Measurements from ENCODE around the gene GFER. TPM values are rescaled to one million over a fixed set of nuclear protein-coding genes. Genes with fewer than 3 reads are reported as not detected.

The GFER gene
- total and polyA plus RNA-seq, 9 of the 15 experiments (the other 6 are each of a cell fraction or from before 2014, with no cell fraction given): 4.3 to 53.7 (median 19.8) TPM

GRCh38 chr16:2003827-2004641 lies 20.0 kb downstream of the GFER start (continued):
- TF ChIP-seq GTF2A2 (tag; IDR thresholded peaks at IDR 0.05): no peak
- TF ChIP-seq ZNF512 (tag; IDR thresholded peaks at IDR 0.05): no peak
- TF ChIP-seq ZNF121 (CRISPR knock-in tag; conservative IDR thresholded peaks at IDR 0.05): no peak
- TF ChIP-seq GTF2E2 (tag; IDR thresholded peaks at IDR 0.05): no peak
- no peak for TF ChIP-seq MEF2A (IDR thresholded peaks at IDR 0.05; ENCODE audit: control insufficient read depth, low read depth, low read length)
- TF ChIP-seq ZBTB5 (IDR thresholded peaks at IDR 0.05): no peak
- TF ChIP-seq ZBTB9 (CRISPR knock-in tag; IDR thresholded peaks at IDR 0.05): no peak
- TF ChIP-seq SOX6 (IDR thresholded peaks at IDR 0.05): peak; percentile 60; the same call in 1 of the 2 replicates
- 0 out of 2 replicates have a peak, but pooled peaks have one; percentile 8 for TF ChIP-seq NFIC (IDR thresholded peaks at IDR 0.05)
- TF ChIP-seq E2F5 (CRISPR knock-in tag; IDR thresholded peaks at IDR 0.05): no peak
- no peak for TF ChIP-seq ZSCAN32 (CRISPR knock-in tag; IDR thresholded peaks at IDR 0.05)
- TF ChIP-seq TFE3 (CRISPR knock-in tag; IDR thresholded peaks at IDR 0.05): no peak
- TF ChIP-seq RBM39 (optimal IDR thresholded peaks at IDR 0.05; ENCODE audit: low read depth, low read length): no peak
- no peak for TF ChIP-seq ZFP30 (CRISPR knock-in tag; IDR thresholded peaks at IDR 0.05; ENCODE audit: borderline replicate concordance)
- no peak for TF ChIP-seq PBX2 (CRISPR knock-in tag; IDR thresholded peaks at IDR 0.05; ENCODE audit: low read depth)
- TF ChIP-seq PBX2 (tag; conservative IDR thresholded peaks at IDR 0.05; ENCODE audit: low read depth): peak; percentile 25; the same call in 1 of the 2 replicates
- TF ChIP-seq PRPF4 (IDR thresholded peaks at IDR 0.05; ENCODE audit: insufficient read depth, low read depth, low read length, poor library complexity, severe bottlenecking): no peak
